Fibroblast of lung (primary cell): Measurements from ENCODE around the gene SLIT3.

Experiments
- CTCF ChIP-seq, 2 donors: IDR thresholded peaks in 1 of 2; conservative IDR thresholded peaks in 1 of 2; 1 replicate in 1 of 2; 2 replicates in 1 of 2; pipeline ENCODE4 v1.5.1; 2011 to 2012; ENCODE audit warnings: low read length in 2 of 2, control low read depth in 1 of 2, inconsistent platforms in 1 of 2, low read depth in 1 of 2, mild to moderate bottlenecking in 1 of 2
- EZH2 ChIP-seq: IDR thresholded peaks from 2 replicates; pipeline ENCODE4 v1.5.1; 2012; ENCODE audit warnings: low read length, control low read depth, mild to moderate bottlenecking; ENCODE audit errors: missing control alignments

GRCh38 chr5:168872246-168872645 lies 428.7 kb downstream of the SLIT3 start:
- no peak for TF ChIP-seq CTCF (conservative IDR thresholded peaks at IDR 0.05 in 1 of 2, IDR thresholded peaks at IDR 0.05 in 1 of 2; ENCODE audit: low read depth in 1 of 2, low read length in 2 of 2)
- no peak for TF ChIP-seq EZH2
